ENCODE data around the gene ELP5. TPM values are rescaled to one million over a fixed set of nuclear protein-coding genes. Genes with fewer than 3 reads are reported as not detected.

ELP5 gene
- polyA plus RNA-seq, 10 donors, result 31.9 to 64.8 (median 35.7) TPM

DNA sequence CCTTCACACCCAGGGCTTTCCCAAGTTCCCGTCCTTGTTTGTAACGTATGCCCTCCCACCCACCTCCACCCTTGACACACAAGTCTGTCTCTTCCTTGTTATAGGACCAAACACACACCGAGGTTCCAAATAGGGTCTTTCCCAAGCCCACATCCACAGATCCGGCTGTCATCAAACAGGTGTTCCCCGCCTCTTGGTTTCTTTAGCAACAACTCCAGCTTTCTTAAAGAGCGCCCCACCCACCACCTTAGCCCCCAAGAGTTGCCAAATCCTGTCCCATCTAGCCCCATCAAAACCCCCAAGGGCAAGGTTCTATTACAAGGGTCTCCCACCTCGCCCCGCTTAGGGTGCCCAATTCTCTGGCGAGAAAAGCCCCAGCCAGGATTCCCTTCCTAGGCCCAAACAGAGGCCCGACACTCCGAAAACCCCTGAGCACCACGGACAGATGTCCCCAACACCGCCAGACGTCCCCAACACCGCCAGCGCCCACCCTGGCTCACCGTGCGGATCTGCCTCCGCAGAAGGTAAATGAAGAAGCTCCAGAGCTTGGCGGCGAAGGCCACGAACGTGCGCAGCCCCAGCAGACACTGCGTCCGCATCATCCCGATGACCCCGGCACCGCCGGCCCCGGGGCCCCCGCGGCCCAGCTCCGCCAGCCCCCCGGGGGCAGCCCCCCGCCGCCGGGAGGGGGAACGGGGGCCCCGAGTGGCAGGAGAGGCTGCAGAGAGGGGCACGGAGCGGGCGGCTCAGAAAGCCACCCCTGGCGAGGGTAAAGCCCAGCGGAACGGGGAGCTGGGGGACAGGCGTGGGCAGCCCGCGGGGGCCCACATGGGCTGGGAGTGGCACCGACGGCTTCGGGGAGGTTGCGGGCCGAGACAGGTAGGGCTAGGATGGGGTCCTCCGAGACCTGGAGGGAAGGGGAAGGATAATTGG lies 1.1 kb upstream of the ELP5 start:
- DNase-seq, result peak in 2 of 3 donors; percentile 46 to 58

DNA sequence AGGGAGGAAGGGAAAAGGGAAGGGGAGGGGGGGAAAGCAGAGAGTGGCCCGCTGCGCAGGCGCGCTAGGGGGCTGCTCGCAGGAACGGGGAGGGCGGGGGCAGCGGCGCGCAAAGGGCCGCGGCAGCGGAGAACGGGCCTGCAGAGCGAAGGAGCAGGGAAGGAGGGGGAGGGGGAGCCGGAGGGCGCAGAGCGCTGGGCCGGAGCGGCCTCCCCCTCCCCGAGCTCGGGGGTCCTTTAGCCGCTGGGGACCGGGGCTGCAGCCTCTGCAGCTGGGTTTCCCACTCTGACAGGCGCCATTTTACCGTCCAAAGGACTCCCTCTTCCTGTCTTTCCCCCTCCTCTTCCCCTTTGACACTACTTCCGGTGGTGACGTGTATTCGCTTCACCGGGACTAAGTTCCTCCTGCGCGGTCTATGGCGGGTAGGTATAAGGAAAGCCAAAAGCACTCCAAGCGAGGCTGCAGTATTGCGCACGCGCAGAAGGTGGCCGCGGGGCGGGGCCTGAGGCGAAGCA lies 297 bp upstream of the ELP5 start, which contains the start of gene CTDNEP1:
Gene CTDNEP1 (minus strand): TSS at position 74 of the 515 bp plus-strand sequence. CDS start 438 bp downstream, outside the sequence.
- DNase-seq, result peak; percentile 100

DNA sequence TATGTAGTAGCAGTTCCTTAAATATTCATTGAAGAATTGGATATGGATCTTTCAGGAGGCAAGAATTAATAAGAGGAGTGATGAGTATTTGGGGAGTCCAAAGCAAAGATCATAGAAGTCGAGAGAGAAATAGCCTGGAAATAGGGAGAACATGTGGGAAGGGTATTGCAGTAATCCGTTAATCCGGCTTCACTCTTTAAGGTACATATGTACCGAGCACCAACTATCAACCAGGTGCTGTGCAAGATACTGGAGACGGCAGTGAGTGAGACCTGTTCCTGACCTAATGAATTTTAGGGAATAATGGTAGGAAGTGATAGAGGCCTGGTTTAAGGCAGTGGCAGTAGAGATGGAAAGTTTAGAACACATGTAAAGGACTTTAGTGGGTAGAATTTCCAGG lies 1.1 kb downstream of the ELP5 start:
- DNase-seq, result no peak

DNA sequence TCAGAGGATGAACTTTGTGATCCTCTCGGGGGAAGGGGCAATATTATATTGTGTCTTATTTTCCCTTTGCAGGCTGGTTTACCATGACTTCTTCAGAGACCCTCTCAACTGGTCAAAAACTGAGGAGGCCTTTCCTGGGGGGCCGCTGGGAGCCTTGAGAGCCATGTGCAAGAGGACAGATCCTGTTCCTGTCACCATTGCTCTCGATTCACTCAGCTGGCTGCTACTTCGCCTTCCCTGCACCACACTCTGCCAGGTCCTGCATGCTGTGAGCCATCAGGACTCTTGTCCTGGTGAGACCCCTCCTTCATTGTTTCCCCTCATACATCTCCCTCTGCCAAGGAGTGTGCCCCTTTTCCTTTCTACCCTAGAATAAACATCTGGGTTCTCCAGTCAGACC lies 2.5 kb downstream of the ELP5 start:
- DNase-seq, result no peak

DNA sequence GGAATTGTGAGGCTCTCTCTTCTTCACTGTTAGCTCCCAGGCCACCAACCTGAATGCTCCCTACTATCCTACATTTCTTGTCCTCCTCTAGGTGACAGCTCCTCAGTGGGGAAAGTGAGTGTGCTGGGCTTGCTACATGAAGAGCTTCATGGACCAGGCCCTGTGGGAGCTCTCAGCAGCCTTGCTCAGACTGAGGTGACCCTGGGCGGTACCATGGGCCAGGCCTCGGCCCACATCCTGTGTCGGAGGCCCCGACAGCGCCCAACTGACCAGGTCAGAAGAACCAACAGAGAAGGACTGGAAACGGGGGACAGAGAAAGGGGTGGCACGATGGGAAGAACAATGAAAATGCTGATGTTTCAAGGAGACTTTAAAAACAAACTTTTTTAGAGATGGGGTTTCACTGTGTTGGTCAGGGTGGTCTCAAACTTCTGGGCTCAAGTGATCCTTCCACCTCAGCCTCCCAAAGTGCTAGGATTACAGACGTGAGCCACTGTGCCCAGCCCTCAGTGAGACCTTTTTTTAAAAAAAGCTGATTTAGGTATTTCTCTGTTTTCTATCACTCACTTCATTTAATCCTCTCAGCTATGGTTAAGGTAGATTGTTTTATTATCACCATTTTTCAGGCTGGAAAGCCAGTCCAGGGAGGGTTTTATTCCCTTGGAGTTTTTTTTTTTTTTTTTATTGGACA lies 4.9 kb downstream of the ELP5 start:
- no peak for DNase-seq

DNA sequence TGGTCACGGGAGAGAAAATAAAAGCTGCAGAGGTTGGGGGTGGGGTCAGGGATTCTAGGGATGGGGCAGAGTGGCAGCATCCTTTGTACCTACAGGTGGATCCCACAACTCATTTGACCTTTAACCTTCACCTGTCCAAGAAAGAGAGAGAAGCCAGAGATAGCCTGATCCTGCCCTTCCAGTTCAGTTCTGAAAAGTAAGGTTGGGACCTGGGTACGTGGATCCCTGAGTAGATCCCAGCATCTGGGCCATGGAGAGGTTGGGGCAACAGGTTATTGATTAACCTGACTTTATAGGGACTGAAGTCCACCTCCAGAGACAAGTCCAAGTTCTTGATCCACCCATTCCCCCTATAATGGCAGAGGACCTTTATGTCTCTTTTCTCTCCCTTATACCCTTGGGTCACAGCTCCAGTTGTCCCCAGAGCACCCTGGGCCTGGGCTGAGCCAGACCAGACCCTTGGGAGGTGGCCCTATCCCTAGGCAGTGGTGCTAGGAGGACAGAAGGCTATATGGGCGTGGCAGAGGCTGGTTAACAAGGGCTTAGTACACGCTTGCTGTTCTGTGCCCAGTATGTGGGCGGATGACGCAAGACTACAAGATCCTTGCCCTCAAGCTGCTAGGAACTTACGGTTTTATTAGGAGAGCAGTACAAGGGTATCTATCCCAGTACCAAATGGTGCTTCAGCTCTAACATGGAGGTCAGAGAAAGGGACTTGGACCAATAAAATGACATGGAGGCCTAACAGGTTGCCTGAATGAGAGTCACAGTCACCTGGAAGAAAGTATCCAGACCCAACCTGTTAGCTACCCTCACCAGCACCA lies 6.9 kb downstream of the ELP5 start:
- DNase-seq, result no peak

DNA sequence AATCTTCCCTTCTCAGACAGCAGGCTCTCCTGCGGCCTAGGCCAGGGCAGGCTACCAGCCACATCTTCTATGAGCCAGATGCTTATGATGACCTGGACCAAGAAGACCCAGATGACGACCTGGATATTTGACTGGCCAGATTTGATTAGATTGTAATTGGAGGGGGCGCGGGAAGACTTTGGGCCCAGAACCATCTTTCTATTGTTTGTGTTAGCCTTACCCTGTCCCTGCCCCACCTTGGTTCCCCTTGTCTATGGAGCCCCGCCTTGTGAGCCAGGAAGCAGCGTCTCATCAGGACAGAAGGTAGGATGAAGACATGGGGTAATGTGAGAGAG lies 7.5 kb downstream of the ELP5 start:
- DNase-seq, result no peak

DNA sequence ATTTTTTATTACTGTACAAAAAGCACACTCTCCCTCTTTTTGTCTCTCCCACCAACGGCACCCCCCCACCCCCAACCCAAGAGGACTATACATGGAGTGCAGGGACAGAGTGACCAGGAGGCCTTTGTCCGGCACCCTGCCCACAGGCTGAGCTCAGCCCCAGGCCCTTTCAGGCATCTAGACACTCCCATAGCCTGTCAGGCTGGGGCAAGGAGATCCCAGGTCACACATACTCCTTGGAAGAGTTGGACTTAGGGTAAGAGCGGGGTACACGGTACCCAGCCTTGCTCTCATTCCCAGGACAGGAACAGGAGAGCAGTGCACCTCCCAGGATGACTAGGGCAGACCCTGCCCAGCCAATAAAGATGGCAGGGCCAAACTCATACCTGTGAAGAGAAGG lies 8.1 kb downstream of the ELP5 start:
- no peak for DNase-seq

DNA sequence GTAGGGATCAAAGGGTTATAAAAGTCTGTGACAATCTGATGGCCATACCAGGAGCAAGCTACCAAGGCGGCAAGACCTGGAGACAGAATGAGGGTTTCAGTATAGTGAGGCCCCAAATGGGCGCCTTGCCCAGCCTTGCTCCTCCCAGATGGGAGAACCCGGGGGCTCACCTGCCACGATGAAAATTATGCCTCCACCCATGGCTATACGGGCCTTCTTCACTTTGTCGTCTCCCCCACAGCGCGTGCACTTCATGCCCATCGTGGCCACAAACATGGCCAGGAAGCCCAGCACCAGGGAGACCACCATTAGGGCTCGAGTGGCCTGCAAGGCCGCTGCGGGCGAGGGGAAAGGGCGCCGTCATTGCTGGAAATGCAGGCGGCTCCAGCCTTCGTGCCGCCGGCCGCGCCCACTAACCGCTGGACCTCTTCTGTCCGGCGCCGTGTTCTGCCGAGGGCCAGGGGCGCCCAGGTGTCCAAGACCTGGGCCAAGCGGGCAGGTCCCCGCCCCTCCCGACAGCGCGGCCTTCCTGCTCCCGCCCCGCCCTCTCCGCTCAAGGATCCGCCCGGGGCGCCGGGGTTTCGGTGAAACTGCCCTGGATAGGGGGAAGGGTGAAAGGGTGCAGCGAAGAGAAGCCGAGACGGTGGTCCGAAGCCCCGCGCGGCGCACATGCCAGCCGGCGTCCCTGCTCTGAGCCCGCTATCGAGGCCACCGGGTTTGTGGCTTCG lies 8.8 kb downstream of the ELP5 start:
- DNase-seq, result peak in 1 of 3 donors; percentile 59

DNA sequence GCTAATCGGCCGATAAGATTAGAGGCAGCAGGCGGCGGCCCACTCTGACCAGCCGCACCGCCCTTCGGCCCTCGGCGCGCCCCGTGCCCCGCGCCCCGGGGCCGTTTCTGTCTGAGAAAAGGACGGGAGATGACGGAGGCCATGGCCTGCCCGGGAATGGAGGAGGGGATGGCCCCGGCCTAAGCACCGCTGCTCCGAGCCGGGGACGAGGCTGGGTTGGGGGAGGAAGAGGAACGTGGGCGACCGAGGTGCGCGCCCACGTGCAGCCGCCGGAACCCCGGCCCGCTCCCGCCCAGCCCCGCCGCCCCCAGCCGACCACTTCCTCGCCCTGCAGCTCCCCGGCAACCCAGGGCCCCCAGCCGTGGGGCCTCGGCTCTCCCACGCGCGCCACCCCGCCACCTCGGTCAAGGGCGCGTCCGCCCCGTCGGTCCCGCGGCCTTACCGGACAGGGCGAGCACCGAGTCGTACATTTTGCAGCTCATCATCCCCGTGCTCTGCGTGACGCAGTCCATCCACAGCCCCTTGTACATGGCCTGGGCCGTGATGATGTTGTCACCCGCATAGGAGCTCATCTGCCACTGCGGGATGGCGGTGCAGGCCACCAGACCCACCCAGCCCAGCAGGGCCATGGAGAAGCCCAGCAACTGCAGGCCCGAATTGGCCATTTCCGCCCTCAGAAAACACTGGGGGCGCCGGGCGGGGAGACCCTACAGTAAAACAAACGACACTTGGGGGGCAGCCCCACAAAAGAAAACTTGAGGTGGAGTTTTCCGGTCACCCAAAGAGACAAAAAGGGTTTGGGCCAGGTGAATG lies 9.6 kb downstream of the ELP5 start:
- DNase-seq, result peak in 1 of 3 donors; percentile 31

DNA sequence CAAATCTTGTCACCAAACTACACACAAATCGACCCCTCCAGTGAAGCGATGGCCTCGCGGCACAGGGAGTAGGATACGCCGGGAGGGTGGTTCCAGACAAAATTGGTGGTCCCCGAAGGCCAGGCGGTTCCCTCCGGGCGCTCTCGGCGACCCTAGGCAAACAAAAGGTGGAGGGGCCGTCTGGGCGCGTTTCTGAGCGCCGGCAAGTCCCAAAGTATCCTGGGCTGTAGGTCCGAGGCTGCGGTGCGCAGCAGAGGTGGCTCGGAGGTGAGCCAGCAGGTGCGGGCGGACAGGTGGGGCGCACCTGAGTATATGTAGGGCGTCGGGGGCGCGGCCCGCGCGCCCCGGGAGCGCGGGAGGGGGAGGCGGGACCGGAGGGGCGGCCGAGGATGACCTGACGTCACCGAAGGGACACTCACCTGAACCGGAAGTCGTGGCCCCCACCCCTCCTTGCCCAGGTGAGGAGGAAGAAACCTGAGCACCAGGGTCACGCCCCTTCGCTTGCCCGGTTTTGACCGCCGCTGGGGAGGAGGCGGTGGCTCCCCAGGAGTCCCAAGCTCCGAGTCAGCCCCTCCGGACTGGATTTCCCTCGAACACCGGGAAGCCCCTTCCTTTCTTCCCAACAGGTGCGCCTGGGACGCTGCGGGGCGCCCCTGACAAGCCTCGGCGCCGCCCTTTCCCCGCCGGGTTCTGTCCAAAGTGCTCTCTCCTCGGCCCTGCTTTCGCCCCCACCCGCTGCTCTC lies 10.3 kb downstream of the ELP5 start, which contains the start of gene CLDN7:
Gene CLDN7 (minus strand): TSS at position 287 of the 743 bp plus-strand sequence. CDS start 435 bp downstream, outside the sequence.
- no peak for DNase-seq

DNA sequence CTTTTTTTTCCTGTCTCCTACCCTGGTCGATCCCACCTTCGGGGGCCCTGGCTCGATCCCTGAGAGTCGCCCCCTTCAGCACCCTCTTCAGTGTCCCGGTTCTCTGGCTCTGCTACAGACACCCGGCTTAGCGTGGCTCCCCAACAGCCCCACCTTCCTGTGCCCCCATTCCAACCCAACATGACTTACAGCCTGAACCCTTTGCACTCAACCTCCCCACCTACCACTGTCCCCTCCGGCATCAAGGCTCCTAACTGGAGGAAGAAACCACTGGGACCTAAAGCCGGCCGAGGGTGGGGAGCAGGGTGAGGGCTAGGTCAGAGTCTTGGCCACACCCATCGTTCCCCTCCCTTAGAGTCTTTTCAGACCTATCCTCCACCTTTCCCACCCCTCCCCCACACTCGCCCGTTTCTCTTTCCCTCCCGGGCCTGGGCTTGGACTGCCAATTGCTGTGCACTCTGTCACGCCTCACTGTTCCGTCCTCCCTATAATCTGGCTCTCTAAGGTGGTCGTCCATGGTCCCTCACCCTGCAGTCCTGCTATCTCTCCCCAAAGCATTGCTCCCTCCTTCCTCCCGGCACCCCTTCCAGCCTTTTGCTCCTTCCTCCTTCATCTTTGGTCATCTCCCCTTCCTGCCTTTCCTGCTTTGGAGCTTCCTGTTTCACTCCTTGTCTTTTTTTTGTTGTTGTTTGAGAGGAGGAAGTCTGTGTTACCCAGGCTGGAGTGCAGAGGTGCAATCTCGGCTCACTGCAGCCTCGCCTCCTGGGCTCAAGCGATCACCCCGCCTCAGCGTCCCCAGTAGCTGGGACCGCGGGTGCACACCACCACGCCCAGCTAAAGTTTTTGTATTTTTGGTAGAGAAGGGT lies 11.2 kb downstream of the ELP5 start:
- peak in 1 of 3 donors; percentile 26 for DNase-seq

DNA sequence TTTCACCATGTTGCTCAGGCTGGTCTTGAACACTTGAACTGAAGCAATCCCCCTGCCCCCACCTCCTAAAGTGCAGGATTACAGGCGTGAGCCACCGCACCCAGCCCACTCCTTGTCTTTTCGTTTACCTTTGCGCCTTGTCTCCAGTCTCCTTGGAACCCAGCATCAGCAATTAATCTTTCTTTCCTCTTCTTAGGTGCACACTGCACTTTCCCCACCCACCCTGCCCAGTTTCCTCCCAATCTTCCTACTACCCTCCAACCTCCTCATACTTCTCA lies 11.7 kb downstream of the ELP5 start:
- DNase-seq, result no peak

DNA sequence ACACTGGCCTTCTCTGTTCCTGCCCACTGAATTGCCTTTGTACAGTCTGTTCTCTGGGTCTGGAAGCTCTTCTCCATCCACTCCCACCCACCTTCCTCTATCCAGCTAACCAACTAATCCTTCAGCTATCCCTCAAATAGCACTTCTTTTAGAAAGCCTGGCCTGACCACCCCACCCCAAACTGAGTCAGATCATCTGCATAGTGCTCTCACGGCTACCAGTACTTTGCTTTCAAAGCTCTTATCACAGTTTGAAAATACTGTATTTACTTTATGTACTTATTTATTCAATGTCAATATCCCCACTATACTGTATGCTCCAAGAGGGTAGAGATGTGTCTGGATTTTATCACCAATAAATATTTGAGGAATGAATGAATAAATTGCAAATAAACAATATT lies 14.8 kb downstream of the ELP5 start:
- no peak for DNase-seq

DNA sequence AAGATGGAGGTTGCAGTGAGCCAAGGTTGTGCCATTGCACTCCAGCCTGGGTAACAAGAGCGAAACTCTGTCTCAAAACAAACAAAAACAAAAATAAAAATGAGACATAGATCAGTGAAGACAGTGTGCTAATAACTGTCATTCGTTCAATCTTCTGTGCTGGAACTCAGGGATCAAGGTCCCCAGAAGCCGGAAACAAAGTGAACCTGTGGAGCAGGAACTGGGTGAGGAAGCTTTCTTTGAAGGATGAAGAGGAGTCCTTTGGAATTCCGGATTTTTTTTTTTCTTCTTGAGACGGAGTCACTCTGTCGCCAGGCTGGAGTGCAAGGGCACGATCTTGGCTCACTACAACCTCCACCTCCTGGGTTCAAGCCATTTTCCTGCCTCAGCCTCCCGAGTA lies 27.4 kb downstream of the ELP5 start:
- DNase-seq, result no peak

DNA sequence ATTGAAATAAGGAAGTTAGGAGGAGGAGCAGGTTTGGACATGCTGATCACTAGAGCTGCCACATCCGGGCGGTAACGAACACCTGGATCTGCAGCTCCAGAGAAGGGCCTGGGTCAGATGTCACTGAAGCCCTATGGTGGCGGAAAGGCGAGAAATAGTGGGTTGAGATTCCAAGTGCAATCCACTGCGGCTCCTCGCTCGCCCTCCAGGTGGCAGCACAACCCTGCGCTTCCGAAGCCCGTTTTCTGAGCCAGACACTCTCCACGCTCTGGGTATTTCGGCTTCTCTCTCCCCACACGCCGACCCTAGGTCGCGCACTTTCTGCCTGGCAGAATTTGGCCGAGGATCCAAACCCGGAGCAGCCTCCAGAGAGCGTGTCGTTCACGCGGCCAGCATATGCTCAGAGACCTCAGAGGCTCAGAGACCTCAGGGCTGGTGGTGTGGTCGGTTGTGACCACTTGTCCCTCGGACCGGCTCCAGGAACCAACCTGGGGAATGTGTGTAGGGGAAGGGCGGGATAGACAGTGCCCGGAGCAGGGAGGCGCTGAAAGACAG lies 28.6 kb downstream of the ELP5 start:
- DNase-seq, result peak; percentile 74 to 93 (median 88)

DNA sequence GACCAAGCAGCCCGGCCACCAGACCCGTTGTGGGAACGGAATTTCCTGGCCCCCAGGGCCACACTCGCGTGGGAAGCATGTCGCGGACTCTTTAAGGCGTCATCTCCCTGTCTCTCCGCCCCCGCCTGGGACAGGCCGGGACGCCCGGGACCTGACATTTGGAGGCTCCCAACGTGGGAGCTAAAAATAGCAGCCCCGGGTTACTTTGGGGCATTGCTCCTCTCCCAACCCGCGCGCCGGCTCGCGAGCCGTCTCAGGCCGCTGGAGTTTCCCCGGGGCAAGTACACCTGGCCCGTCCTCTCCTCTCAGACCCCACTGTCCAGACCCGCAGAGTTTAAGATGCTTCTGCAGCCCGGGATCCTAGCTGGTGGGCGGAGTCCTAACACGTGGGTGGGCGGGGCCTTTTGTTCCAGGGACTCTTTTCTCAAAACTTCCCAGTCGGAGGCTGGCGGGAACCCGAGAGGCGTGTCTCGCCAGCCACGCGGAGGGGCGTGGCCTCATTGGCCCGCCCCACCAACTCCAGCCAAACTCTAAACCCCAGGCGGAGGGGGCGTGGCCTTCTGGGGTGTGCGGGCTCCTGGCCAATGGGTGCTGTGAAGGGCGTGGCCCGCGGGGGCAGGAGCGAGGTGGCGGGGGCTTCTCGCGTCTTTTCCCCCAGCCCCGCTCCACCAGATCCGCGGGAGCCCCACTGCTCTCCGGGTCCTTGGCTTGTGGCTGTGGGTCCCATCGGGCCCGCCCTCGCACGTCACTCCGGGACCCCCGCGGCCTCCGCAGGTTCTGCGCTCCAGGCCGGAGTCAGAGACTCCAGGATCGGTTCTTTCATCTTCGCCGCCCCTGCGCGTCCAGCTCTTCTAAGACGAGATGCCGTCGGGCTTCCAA lies 29.3 kb downstream of the ELP5 start, which contains the start of gene SLC2A4:
Gene SLC2A4 (plus strand): TSS at position 645 of the 879 bp plus-strand sequence. CDS start 217 bp downstream, at position 862.
- DNase-seq, result peak; percentile 91 to 94 (median 92)

All from muscle of back (tissue), 11 donors.